Measurements from ENCODE around the gene NCS1. TPM values are rescaled to one million over a fixed set of nuclear protein-coding genes. Genes with fewer than 3 reads are reported as not detected.

The NCS1 gene
- total and polyA plus RNA-seq, 5 donors from 2014 or later, result 0.22 TPM; not detected in 4

GRCh38 chr9:130243015-130243881 lies 71.0 kb downstream of the NCS1 start:
- Histone ChIP-seq H3K4me3 (ENCODE audit: low read depth, low read length) (peak overlapping the region; percentile 76), H3K4me1 (ENCODE audit: control insufficient read depth, insufficient read depth, low read length, poor library complexity, severe bottlenecking) (peaks cover 41% of the 10 kb centered on the region), H3K9me3 (ENCODE audit: control insufficient read depth in 2 of 2, low read length in 2 of 2) (no peaks in the 10 kb centered on the region), H3K27ac (ENCODE audit: insufficient read depth, low read length, poor library complexity, severe bottlenecking) (peak overlapping the region; percentile 73), H3K36me3 (ENCODE audit: control insufficient read depth, insufficient read depth, low read length) (no peaks in the 10 kb centered on the region), H3K27me3 (ENCODE audit: control insufficient read depth, insufficient read depth, low read length) (no peaks in the 10 kb centered on the region)
- ATAC-seq (ENCODE audit: low read depth in 2 of 2) (peak; percentile 83 to 85), DNase-seq (peak; percentile 74 to 84 (median 81))
- Mint-ChIP-seq H3K9me3 (no peaks in the 10 kb centered on the region), H3K27me3 (no peaks in the 10 kb centered on the region), H3K4me1 (peaks cover 6 to 38% (median 28%) of the 10 kb centered on the region in 4 donors), H3K27ac (peak overlapping the region; percentile 24 to 89 (median 66)), H3K36me3 (no peaks in the 10 kb centered on the region), H3K4me3 (peak overlapping the region; percentile 59 to 90 (median 74))

- Histone ChIP-seq H3K9me3 (ENCODE audit: control insufficient read depth in 2 of 2, low read length in 2 of 2) (no peaks in the 10 kb centered on the region), H3K4me3 (ENCODE audit: low read depth, low read length) (no peak overlapping the region), H3K27ac (ENCODE audit: insufficient read depth, low read length, poor library complexity, severe bottlenecking) (no peak overlapping the region), H3K4me1 (ENCODE audit: control insufficient read depth, insufficient read depth, low read length, poor library complexity, severe bottlenecking) (peaks cover 38% of the 10 kb centered on the region), H3K36me3 (ENCODE audit: control insufficient read depth, insufficient read depth, low read length) (no peaks in the 10 kb centered on the region), H3K27me3 (ENCODE audit: control insufficient read depth, insufficient read depth, low read length) (no peaks in the 10 kb centered on the region)
- no peaks in the 10 kb centered on the region for H3K36me3 Mint-ChIP-seq
- H3K27ac Mint-ChIP-seq, result no peak overlapping the region
- H3K4me3 Mint-ChIP-seq, result no peak overlapping the region
- H3K27me3 Mint-ChIP-seq, result no peaks in the 10 kb centered on the region
- ATAC-seq (ENCODE audit: low read depth in 2 of 2) (no peak), DNase-seq (no peak)
- H3K9me3 Mint-ChIP-seq, result no peaks in the 10 kb centered on the region
- H3K4me1 Mint-ChIP-seq, result peaks cover 6 to 38% (median 27%) of the 10 kb centered on the region in 4 donors
Observed at GRCh38 chr9:130243882-130244170, 71.6 kb downstream of the NCS1 start.

GRCh38 chr9:130244548-130245165 lies 72.5 kb downstream of the NCS1 start:
- no peaks in the 10 kb centered on the region for H3K36me3 Mint-ChIP-seq
- H3K36me3 ChIP-seq (ENCODE audit: control insufficient read depth, insufficient read depth, low read length), result no peaks in the 10 kb centered on the region
- H3K27me3 Mint-ChIP-seq, result peaks cover 6% of the 10 kb centered on the region
- H3K27ac Mint-ChIP-seq, result no peak overlapping the region
- H3K4me3 ChIP-seq (ENCODE audit: low read depth, low read length), result no peak overlapping the region
- no peaks in the 10 kb centered on the region for H3K27me3 ChIP-seq (ENCODE audit: control insufficient read depth, insufficient read depth, low read length)
- no peaks in the 10 kb centered on the region for H3K9me3 Mint-ChIP-seq
- H3K4me3 Mint-ChIP-seq, result no peak overlapping the region
- no peak for ATAC-seq (ENCODE audit: low read depth in 2 of 2)
- peaks cover 3 to 30% (median 22%) of the 10 kb centered on the region in 4 donors for H3K4me1 Mint-ChIP-seq
- no peak for DNase-seq
- peaks cover 30% of the 10 kb centered on the region for H3K4me1 ChIP-seq (ENCODE audit: control insufficient read depth, insufficient read depth, low read length, poor library complexity, severe bottlenecking)
- no peaks in the 10 kb centered on the region for H3K9me3 ChIP-seq (ENCODE audit: control insufficient read depth in 2 of 2, low read length in 2 of 2)
- no peak overlapping the region for H3K27ac ChIP-seq (ENCODE audit: insufficient read depth, low read length, poor library complexity, severe bottlenecking)

GRCh38 chr9:130245474-130245873 lies 73.3 kb downstream of the NCS1 start:
- H3K4me1 Mint-ChIP-seq, result peaks cover 0 to 22% (median 15%) of the 10 kb centered on the region in 4 donors
- no peak overlapping the region for H3K27ac Mint-ChIP-seq
- ATAC-seq (ENCODE audit: low read depth in 2 of 2), result no peak
- peaks cover 8% of the 10 kb centered on the region for H3K27me3 Mint-ChIP-seq
- Histone ChIP-seq H3K27me3 (ENCODE audit: control insufficient read depth, insufficient read depth, low read length) (no peaks in the 10 kb centered on the region), H3K4me1 (ENCODE audit: control insufficient read depth, insufficient read depth, low read length, poor library complexity, severe bottlenecking) (peaks cover 22% of the 10 kb centered on the region), H3K9me3 (ENCODE audit: control insufficient read depth in 2 of 2, low read length in 2 of 2) (no peaks in the 10 kb centered on the region), H3K36me3 (ENCODE audit: control insufficient read depth, insufficient read depth, low read length) (no peaks in the 10 kb centered on the region), H3K4me3 (ENCODE audit: low read depth, low read length) (no peak overlapping the region), H3K27ac (ENCODE audit: insufficient read depth, low read length, poor library complexity, severe bottlenecking) (no peak overlapping the region)
- H3K36me3 Mint-ChIP-seq, result no peaks in the 10 kb centered on the region
- H3K4me3 Mint-ChIP-seq, result no peak overlapping the region
- DNase-seq, result no peak
- H3K9me3 Mint-ChIP-seq, result no peaks in the 10 kb centered on the region

GRCh38 chr9:130246126-130246525 lies 73.9 kb downstream of the NCS1 start:
- no peak overlapping the region for H3K27ac ChIP-seq (ENCODE audit: insufficient read depth, low read length, poor library complexity, severe bottlenecking)
- Mint-ChIP-seq H3K27ac (no peak overlapping the region), H3K9me3 (peaks cover 0 to 3% (median 0%) of the 10 kb centered on the region in 7 donors), H3K27me3 (peaks cover 8% of the 10 kb centered on the region), H3K36me3 (no peaks in the 10 kb centered on the region), H3K4me3 (no peak overlapping the region), H3K4me1 (peaks cover 0 to 16% (median 9%) of the 10 kb centered on the region in 4 donors)
- DNase-seq (no peak), ATAC-seq (ENCODE audit: low read depth in 2 of 2) (no peak)
- H3K4me3 ChIP-seq (ENCODE audit: low read depth, low read length), result no peak overlapping the region
- no peaks in the 10 kb centered on the region for H3K27me3 ChIP-seq (ENCODE audit: control insufficient read depth, insufficient read depth, low read length)
- H3K9me3 ChIP-seq (ENCODE audit: control insufficient read depth in 2 of 2, low read length in 2 of 2), result no peaks in the 10 kb centered on the region
- no peaks in the 10 kb centered on the region for H3K36me3 ChIP-seq (ENCODE audit: control insufficient read depth, insufficient read depth, low read length)
- H3K4me1 ChIP-seq (ENCODE audit: control insufficient read depth, insufficient read depth, low read length, poor library complexity, severe bottlenecking), result peaks cover 15% of the 10 kb centered on the region

- Histone ChIP-seq H3K27me3 (ENCODE audit: control insufficient read depth, insufficient read depth, low read length) (peaks cover 1% of the 10 kb centered on the region), H3K4me3 (ENCODE audit: low read depth, low read length) (no peak overlapping the region), H3K9me3 (ENCODE audit: control insufficient read depth in 2 of 2, low read length in 2 of 2) (no peaks in the 10 kb centered on the region), H3K36me3 (ENCODE audit: control insufficient read depth, insufficient read depth, low read length) (no peaks in the 10 kb centered on the region), H3K4me1 (ENCODE audit: control insufficient read depth, insufficient read depth, low read length, poor library complexity, severe bottlenecking) (no peaks in the 10 kb centered on the region), H3K27ac (ENCODE audit: insufficient read depth, low read length, poor library complexity, severe bottlenecking) (no peak overlapping the region)
- H3K4me1 Mint-ChIP-seq, result no peaks in the 10 kb centered on the region
- no peak for ATAC-seq (ENCODE audit: low read depth in 2 of 2)
- DNase-seq, result no peak
- no peaks in the 10 kb centered on the region for H3K36me3 Mint-ChIP-seq
- no peak overlapping the region for H3K27ac Mint-ChIP-seq
- no peak overlapping the region for H3K4me3 Mint-ChIP-seq
- H3K27me3 Mint-ChIP-seq, result peaks cover 11% of the 10 kb centered on the region
- H3K9me3 Mint-ChIP-seq, result peaks cover 0 to 5% (median 0%) of the 10 kb centered on the region in 7 donors
Observed at GRCh38 chr9:130254747-130255630, 82.8 kb downstream of the NCS1 start.

- Histone ChIP-seq H3K4me3 (ENCODE audit: low read depth, low read length) (no peak overlapping the region), H3K27ac (ENCODE audit: insufficient read depth, low read length, poor library complexity, severe bottlenecking) (no peak overlapping the region), H3K36me3 (ENCODE audit: control insufficient read depth, insufficient read depth, low read length) (no peaks in the 10 kb centered on the region), H3K9me3 (ENCODE audit: control insufficient read depth in 2 of 2, low read length in 2 of 2) (no peaks in the 10 kb centered on the region), H3K27me3 (ENCODE audit: control insufficient read depth, insufficient read depth, low read length) (peaks cover 1% of the 10 kb centered on the region), H3K4me1 (ENCODE audit: control insufficient read depth, insufficient read depth, low read length, poor library complexity, severe bottlenecking) (no peaks in the 10 kb centered on the region)
- H3K36me3 Mint-ChIP-seq, result no peaks in the 10 kb centered on the region
- peaks cover 16% of the 10 kb centered on the region for H3K27me3 Mint-ChIP-seq
- no peaks in the 10 kb centered on the region for H3K4me1 Mint-ChIP-seq
- no peak overlapping the region for H3K27ac Mint-ChIP-seq
- DNase-seq (no peak), ATAC-seq (ENCODE audit: low read depth in 2 of 2) (no peak)
- no peak overlapping the region for H3K4me3 Mint-ChIP-seq
- H3K9me3 Mint-ChIP-seq, result peaks cover 0 to 5% (median 0%) of the 10 kb centered on the region in 7 donors
Observed at GRCh38 chr9:130255631-130256134, 83.5 kb downstream of the NCS1 start.
